ENCODE data around the gene ZNF585A.
A peak's percentile ranks its signal among the peaks of the same experiment; 100 is the strongest.
"Not testable (repeated sequence)": the region's sequence is repeated elsewhere in the genome, so short reads cannot be mapped to it uniquely, and the experiment has no call there.

ZNF585A gene

DNA sequence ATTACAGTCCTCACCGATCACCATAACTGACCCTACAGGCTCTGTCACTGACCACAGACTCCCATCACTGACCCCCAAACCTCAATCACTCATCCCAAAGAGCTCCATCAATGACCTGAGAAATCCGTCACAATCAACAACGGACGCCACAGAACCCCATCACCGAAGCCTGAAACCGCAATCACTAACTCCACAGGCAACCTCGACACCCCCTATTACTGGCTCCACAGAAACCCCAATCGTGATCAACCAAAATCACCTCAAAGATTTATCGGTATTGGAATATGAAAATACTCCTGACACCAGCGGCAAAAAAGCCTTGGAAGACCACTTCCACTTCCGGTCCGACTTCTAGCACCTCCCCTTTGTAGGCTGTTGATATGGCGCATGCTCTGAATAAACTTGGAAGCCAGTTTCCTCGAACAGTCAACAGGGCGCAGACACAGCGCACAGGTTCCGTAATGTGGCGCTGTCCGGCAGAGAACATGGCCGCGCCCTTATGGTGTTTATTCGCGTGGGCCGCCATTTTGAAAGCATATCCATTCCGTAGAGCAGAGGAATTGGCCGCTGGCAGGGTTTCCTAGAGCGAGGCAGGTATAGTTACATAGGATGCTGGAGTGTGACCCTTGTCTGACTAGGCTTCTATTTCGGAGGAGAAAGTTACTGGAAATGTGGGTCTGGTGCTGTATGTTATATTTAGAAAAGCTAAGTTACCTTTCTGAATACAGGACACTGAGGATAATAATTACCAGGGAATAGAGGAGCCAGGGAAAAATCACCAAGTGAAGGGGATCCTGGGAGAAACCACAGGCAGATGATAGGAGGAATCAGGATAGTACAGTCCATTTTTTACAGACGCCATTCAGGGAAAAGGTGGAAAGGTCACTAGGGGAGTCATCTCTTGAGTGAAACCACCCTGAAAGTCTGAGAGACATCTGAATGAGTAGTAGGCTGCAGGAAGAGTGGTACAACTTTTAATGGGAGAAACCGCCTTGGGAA is at the start of gene ZNF585A:
TSS of gene ZNF585A (minus strand) at position 328 of the 999 bp plus-strand sequence. CDS start 2,785 bp downstream, outside the sequence.
- peak; percentile 58 for DNase-seq

- no peak for DNase-seq
Measured at GRCh38 chr19:37221136-37221535, 48.6 kb upstream of the ZNF585A start.

GRCh38 chr19:37220383-37220782 is 47.9 kb upstream of the ZNF585A start:
- DNase-seq: no peak

- DNase-seq: no peak
Measured at GRCh38 chr19:37218592-37218935, 46.1 kb upstream of the ZNF585A start.

DNA sequence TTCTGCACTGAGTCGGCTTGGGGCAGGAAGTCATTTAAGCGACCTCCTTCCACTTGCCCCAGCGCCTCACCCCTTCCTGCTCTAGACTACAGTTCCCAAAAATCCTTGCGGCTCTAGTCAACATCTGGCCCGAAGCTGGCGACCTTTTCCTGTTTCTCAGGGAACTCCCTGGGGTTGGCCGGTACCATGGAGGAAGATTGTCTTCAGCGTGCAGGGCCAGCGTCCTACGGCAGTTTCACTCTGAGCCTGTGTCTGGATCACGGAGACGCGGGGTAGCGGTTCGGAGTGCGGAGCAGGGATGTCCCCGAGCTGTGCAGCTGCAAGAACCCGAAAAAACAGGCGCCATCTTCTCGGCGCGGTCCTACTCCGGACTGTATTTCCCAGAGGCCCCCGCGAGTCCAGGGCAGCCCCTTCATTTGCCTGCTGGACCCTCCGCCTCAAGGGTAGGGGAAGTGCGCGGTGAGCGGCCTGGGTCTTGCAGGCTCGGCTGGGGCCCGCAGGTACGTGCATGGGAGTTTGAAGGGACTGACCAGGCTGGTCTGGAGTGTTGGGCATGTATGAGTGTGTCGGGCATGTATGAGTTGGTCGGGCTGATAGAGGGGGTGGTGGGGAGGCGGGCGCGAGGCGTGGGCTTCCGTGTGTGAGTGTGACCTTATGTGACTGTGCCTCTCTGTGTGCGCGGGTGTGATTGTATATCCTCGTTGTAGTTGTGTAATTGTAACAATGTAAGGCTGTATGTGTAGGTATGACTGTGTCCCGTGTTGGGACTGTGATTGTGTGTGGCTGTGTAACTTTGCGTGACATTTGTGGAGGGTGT is 45.5 kb upstream of the ZNF585A start, which contains the start of gene ZNF383:
TSS of gene ZNF383 (plus strand) at position 440 of the 817 bp plus-strand sequence. CDS start 12,240 bp downstream, outside the sequence.
- DNase-seq: no peak

- no peak for DNase-seq
Measured at GRCh38 chr19:37217480-37217774, 44.9 kb upstream of the ZNF585A start.

DNA sequence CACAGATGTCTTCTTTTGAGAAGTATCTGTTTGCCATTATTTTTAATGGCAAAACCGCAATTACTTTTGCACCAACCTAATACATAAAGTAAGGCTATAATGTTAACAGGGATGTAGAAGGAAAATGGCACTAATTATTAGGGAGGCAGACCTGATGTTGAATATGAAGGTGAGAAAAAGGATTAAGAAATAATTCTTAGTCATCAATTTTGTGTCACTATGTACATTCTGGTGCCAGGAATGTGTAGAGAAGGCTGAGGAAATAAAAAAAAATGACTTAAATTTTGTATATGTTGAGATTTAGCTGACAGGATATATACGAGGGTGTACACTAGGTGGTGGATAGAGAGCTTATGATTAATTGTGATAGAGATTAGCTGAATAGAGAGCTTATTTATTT is 25.3 kb upstream of the ZNF585A start:
- DNase-seq: no peak

DNA sequence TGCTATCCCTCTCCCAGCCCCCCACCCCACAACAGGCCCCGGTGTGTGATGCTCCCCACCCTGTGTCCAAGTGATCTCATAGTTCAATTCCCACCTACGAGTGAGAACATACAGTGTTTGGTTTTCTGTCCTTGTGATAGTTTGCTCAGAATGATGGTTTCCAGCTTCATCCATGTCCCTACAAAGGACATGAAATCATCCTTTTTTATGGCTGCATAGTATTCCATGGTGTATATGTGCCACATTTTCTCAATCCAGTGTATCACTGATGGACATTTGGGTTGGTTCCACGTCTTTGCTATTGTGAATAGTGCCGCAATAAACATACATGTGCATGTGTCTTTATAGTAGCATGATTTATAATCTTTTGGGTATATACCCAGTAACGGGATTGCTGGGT is 24.6 kb upstream of the ZNF585A start:
- DNase-seq: not testable (repeated sequence)

DNA sequence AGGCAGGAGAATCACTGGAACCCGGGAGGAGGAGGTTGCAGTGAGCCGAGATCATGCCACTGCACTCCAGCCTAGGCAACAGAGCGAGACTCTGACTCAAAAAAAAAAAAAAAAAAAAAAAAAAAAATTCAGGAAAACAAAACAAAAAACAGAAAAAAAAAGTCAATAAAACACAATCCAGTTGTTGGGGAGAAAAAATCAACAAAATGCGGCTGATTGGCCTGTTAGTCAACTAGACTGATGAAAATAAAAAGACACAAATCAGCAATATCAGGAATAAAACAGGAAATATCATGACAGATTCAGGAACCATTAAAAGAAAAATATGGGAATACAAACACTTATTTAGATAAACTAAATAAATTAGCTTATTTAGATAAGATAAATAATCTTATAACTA is 22.8 kb upstream of the ZNF585A start:
- DNase-seq: not testable (repeated sequence)

GRCh38 chr19:37186071-37186470 is 13.6 kb upstream of the ZNF585A start:
- not testable (repeated sequence) for DNase-seq

- no peak for DNase-seq
Measured at GRCh38 chr19:37165635-37166034, 6.9 kb downstream of the ZNF585A start.

DNA sequence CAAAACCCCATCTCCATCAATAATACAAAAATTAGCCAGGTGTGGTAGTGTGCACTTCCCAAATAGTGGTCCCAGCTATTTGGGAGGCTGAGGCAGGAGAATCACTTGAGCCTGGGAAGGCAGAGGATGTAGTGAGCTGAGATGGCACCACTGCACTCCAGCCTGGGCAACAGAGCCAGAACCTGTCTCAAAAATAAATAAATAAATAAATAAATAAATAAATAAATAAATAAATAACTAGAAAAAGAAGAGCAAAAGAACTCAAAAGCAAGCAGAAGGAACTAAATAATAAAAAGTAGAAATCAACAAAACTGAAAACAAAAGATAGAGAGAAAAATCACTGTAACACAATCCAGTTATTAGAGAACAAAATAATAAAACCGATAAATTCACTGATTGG is 12.3 kb downstream of the ZNF585A start:
- no peak for DNase-seq

DNA sequence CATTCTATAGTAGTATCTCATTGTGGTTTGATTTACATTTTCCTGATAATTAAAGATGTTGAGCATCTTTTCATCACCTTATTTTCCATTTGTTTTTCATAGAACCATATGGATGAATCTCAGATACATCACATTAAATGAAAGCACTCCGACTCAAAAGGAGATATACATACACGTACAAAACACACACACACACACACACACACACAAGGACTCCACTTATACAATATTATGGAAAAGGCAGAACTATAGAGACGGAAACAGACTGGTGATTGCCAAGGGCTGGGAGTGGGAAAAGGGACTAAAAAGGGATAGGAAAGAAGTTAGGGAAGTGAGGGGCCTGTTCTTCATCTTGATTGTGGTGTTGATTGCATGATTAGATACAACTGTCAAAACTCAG is 24.3 kb downstream of the ZNF585A start:
- no peak for DNase-seq

GRCh38 chr19:37136111-37136510 is 36.4 kb downstream of the ZNF585A start:
- no peak for DNase-seq

GRCh38 chr19:37128821-37129177 is 43.7 kb downstream of the ZNF585A start:
- no peak for DNase-seq

DNA sequence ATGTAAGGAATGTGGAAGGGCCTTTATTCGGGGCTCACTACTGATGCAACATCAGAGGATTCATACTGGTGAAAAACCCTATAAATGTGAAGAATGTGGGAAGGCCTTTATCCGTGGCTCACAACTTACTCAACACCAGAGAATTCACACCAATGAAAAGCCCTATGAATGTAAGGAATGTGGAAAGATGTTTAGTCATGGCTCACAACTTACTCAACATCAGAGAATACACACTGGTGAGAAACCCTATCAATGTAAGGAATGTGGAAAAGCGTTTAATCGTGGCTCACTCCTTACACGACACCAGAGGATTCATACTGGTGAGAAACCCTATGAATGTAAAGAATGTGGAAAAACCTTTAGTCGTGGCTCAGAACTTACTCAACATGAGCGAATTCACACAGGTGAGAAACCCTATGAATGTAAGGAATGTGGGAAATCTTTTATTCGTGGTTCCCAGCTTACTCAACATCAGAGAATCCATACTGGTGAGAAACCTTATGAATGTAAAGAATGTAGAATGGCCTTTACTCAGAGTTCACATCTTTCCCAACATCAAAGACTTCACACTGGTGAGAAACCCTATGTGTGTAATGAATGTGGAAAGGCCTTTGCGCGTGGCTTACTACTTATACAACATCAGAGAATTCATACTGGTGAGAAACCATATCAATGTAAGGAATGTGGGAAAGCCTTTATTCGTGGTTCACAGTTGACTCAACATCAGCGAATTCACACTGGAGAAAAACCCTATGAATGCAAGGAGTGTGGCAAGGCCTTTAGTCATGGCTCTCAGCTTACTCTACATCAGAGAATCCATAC is 44.3 kb downstream of the ZNF585A start:
- no peak for DNase-seq

DNA sequence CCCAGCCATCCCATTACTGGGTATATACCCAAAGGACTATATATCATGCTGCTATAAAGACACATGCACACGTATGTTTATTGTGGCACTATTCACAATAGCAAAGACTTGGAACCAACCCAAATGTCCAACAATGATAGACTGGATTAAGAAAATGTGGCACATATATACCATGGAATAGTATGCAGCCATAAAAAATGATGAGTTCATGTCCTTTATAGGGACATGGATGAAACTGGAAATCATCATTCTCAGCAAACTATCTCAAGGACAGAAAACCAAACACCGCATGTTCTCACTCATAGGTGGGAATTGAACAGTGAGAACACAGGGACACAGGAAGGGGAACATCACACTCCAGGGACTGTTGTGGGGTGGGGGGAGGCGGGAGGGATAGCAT is 50.4 kb downstream of the ZNF585A start:
- DNase-seq: not testable (repeated sequence)

DNA sequence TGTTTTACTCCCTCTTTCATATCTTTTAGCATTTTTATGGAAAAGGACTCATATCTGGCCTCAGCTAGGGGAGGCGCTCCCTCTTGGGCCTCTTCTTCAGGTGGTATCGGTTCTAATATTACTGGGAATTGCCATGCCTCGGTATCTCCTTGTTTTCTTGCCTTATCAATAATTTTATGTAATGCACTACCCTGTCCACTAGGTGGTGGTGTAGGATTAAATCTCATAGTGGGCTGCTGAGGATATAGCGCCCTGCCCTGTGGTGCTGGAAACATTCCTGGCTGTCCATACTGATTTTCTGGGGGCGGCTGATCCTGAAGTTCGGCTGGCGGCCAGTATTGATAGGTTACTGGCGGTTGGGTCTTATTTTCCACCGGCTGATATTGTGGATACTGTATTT is 58.5 kb downstream of the ZNF585A start:
- DNase-seq: no peak

- not testable (repeated sequence) for DNase-seq
Measured at GRCh38 chr19:37111753-37112152, 60.7 kb downstream of the ZNF585A start.

DNA sequence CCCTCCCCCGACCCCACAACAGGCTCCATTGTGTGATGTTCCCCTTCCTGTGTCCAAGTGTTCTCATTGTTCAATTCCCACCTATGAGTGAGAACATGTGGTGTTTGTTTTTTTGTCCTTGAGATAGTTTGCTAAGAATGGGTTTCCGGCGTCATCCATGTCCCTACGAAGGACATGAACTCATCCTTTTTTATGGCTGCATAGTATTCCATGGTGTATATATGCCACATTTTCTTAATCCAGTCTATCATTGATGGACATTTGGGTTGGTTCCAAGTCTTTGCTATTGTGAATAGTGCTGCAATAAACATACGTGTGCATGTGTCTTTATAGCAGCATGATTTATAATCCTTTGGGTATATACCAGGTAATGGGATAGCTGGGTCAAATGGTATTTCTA is 68.4 kb downstream of the ZNF585A start:
- not testable (repeated sequence) for DNase-seq

- no peak for DNase-seq
Measured at GRCh38 chr19:37098570-37098969, 73.9 kb downstream of the ZNF585A start.

DNA sequence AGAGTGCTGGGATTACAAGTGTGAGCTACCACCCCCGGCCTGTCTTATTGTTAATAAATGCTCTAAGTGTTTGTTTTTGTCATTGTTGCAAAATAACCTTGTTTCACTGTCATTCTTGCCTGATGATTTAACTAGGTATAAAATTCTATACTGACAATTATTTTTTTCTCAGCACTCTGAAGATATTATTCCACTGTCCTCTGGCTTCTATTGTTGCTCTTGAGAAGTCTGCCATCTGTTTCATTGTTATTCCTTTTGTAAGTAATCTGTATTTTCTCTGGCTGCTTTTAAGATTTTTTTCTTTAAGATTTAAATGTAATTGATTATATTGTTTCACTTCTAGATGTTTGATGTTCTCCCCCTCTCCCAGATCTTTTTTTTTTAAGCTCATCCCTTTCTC is 76.6 kb downstream of the ZNF585A start:
- DNase-seq: no peak

Measured in DMS153 (cell line).